AG10803 (cell line): ENCODE data around the gene GP9.
"Not testable (repeated sequence)": the region's sequence is repeated elsewhere in the genome, so short reads cannot be mapped to it uniquely, and the experiment has no call there.

Experiments used
- DNase-seq: peaks from one replicate; pipeline ENCODE4 v3.0.0; 2010; ENCODE audit warnings: low read depth
- H3K4me3 ChIP-seq: 2 replicates; pipeline ENCODE4 v1.5.1; 2011; ENCODE audit warnings: mild to moderate bottlenecking, low read length, control low read depth
- CTCF ChIP-seq: conservative IDR thresholded peaks from 2 replicates; pipeline ENCODE4 v1.5.1; 2011; ENCODE audit warnings: mild to moderate bottlenecking, low read length, control low read depth, inconsistent platforms

GP9 gene

GRCh38 chr3:129106320-129106719 lies 45.7 kb downstream of the GP9 start:
- DNase-seq, result no peak
- no peak for TF ChIP-seq CTCF
- no peak overlapping the region for H3K4me3 ChIP-seq

- no peak overlapping the region for H3K4me3 ChIP-seq
- no peak for TF ChIP-seq CTCF
- no peak for DNase-seq
Measured at GRCh38 chr3:129106866-129107565, 46.4 kb downstream of the GP9 start.

- H3K4me3 ChIP-seq, result no peak overlapping the region
- TF ChIP-seq CTCF, result no peak
- DNase-seq, result no peak
Measured at GRCh38 chr3:129107793-129108192, 47.2 kb downstream of the GP9 start.

GRCh38 chr3:129111076-129111780 lies 50.6 kb downstream of the GP9 start:
- not testable (repeated sequence) for DNase-seq, H3K4me3 ChIP-seq
